Gastroesophageal sphincter (tissue), 3 donors: ENCODE data around the gene GPR35.

Experiments
- CTCF ChIP-seq, 4 experiments: fragments of 200-600 bp in 2 of 4; fragments of 450-650 bp in 2 of 4; sonication (generic) in 1 of 4; IDR thresholded peaks; one replicate each; pipeline ENCODE4 v1.5.1; 2017 to 2019; ENCODE audit warnings: antibody characterized with exemption in 4 of 4, mild to moderate bottlenecking in 2 of 4, moderate library complexity in 2 of 4
- POLR2A ChIP-seq, 2 donors: fragments of 450-650 bp; IDR thresholded peaks; one replicate each; pipeline ENCODE4 v1.6.1; 2017; ENCODE audit warnings: antibody characterized with exemption in 2 of 2, mild to moderate bottlenecking in 2 of 2, moderate library complexity in 1 of 2
- POLR2AphosphoS5 ChIP-seq: sonication (generic); formaldehyde crosslinking; IDR thresholded peaks from one replicate; pipeline ENCODE4 v1.6.1; 2017; ENCODE audit warnings: antibody characterized with exemption

GRCh38 chr2:240647503-240648154 is 22.3 kb downstream of the GPR35 start:
- TF ChIP-seq CTCF (IDR thresholded peaks at IDR 0.05): no peak
- TF ChIP-seq POLR2A (IDR thresholded peaks at IDR 0.05): no peak
- no peak for TF ChIP-seq POLR2AphosphoS5
